ENCODE data around the gene SMARCC1. TPM values are rescaled to one million over a fixed set of nuclear protein-coding genes. Genes with fewer than 3 reads are reported as not detected.

Gene SMARCC1
- total RNA-seq, 1 experiment from 2014 or later, result 168 TPM

DNA sequence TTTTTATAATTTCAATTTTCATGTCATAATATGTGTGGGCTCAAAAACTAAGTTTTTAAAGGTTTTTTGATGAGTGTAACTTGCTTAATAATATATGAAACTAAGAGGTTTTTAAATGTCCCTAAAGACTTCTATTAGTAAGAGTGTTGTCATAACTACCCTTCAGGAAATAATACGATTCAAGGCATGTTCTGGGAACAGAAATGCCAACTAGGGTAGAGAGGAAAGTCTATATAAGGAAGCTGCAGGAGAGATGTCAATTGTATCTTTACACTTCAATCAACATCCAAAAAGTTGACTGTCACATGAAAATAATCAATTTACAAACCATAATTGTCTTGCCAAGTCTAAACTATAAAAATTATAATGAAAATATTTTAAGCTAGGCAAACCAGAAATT is 76.3 kb downstream of the SMARCC1 start:
- DNase-seq (ENCODE audit: low read depth, low spot score), result no peak
- H3K4me1 ChIP-seq (ENCODE audit: control insufficient read depth in 1 of 2, insufficient read depth in 2 of 2, low read length in 2 of 2), result peaks cover 15 to 17% of the 10 kb centered on the region in 2 experiments
- no peak overlapping the region for H3K4me2 ChIP-seq (ENCODE audit: low read length)
- H3K79me2 ChIP-seq (ENCODE audit: insufficient read depth, low read length), result peaks cover 48% of the 10 kb centered on the region
- BruUV-seq (replicated peaks), result no TSS peak
- no peak for TF ChIP-seq SIN3A (IDR thresholded peaks at IDR 0.05; ENCODE audit: low read depth)
- no peak for TF ChIP-seq EZH2phosphoT487 (IDR thresholded peaks at IDR 0.05; ENCODE audit: borderline replicate concordance)
- TF ChIP-seq ZNF274 (IDR thresholded peaks at IDR 0.05; ENCODE audit: low read depth, low read length), result no peak
- TF ChIP-seq, protein P1, sequence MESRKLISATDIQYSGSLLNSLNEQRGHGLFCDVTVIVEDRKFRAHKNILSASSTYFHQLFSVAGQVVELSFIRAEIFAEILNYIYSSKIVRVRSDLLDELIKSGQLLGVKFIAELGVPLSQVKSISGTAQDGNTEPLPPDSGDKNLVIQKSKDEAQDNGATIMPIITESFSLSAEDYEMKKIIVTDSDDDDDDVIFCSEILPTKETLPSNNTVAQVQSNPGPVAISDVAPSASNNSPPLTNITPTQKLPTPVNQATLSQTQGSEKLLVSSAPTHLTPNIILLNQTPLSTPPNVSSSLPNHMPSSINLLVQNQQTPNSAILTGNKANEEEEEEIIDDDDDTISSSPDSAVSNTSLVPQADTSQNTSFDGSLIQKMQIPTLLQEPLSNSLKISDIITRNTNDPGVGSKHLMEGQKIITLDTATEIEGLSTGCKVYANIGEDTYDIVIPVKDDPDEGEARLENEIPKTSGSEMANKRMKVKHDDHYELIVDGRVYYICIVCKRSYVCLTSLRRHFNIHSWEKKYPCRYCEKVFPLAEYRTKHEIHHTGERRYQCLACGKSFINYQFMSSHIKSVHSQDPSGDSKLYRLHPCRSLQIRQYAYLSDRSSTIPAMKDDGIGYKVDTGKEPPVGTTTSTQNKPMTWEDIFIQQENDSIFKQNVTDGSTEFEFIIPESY (IDR thresholded peaks at IDR 0.05; ENCODE audit: extremely low read depth, insufficient replicate concordance, low read length), result no peak
- no peak for TF ChIP-seq POLR2A (IDR thresholded peaks at IDR 0.05; ENCODE audit: borderline replicate concordance, extremely low read depth, insufficient read depth, insufficient read length)
- no peak for TF ChIP-seq ELF1 (IDR thresholded peaks at IDR 0.05; ENCODE audit: borderline replicate concordance, low read depth)
- TF ChIP-seq CBX3 (IDR thresholded peaks at IDR 0.05; ENCODE audit: low read depth), result no peak
- TF ChIP-seq, protein P2, sequence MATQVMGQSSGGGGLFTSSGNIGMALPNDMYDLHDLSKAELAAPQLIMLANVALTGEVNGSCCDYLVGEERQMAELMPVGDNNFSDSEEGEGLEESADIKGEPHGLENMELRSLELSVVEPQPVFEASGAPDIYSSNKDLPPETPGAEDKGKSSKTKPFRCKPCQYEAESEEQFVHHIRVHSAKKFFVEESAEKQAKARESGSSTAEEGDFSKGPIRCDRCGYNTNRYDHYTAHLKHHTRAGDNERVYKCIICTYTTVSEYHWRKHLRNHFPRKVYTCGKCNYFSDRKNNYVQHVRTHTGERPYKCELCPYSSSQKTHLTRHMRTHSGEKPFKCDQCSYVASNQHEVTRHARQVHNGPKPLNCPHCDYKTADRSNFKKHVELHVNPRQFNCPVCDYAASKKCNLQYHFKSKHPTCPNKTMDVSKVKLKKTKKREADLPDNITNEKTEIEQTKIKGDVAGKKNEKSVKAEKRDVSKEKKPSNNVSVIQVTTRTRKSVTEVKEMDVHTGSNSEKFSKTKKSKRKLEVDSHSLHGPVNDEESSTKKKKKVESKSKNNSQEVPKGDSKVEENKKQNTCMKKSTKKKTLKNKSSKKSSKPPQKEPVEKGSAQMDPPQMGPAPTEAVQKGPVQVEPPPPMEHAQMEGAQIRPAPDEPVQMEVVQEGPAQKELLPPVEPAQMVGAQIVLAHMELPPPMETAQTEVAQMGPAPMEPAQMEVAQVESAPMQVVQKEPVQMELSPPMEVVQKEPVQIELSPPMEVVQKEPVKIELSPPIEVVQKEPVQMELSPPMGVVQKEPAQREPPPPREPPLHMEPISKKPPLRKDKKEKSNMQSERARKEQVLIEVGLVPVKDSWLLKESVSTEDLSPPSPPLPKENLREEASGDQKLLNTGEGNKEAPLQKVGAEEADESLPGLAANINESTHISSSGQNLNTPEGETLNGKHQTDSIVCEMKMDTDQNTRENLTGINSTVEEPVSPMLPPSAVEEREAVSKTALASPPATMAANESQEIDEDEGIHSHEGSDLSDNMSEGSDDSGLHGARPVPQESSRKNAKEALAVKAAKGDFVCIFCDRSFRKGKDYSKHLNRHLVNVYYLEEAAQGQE (IDR thresholded peaks at IDR 0.05; ENCODE audit: low read depth), result no peak
- no peak for TF ChIP-seq SRF (IDR thresholded peaks at IDR 0.05; ENCODE audit: low read depth)
- TF ChIP-seq FOSL1 (IDR thresholded peaks at IDR 0.05; ENCODE audit: low read depth), result no peak
- TF ChIP-seq SP1 (IDR thresholded peaks at IDR 0.05; ENCODE audit: low read depth), result no peak
- H3K9me2 ChIP-seq (ENCODE audit: insufficient read depth), result no peaks in the 10 kb centered on the region
- H3K36me3 ChIP-seq (ENCODE audit: control insufficient read depth in 1 of 2, insufficient read depth in 2 of 2, low read length in 2 of 2), result peaks cover 30 to 47% of the 10 kb centered on the region in 2 experiments
- no peak overlapping the region for H3K4me3 ChIP-seq (replicated peaks in 1 of 2; ENCODE audit: low read depth in 1 of 2, low read length in 2 of 2)
- RAD21 ChIA-PET (ENCODE audit: low non-redundant PET in 1 of 2, low total read pairs in 2 of 2, uncharacterized antibody in 2 of 2, unreplicated experiment in 2 of 2), result no interaction called here
- POLR2A ChIA-PET, result interaction anchor here (1.0 kb wide), 1 partner anchor 16 kb away, joined by 3 read pairs; no protein-coding TSS in a partner anchor
- intact Hi-C loops (cut with micrococcal nuclease), result no loop called here
- no peaks in the 10 kb centered on the region for H4K20me1 ChIP-seq (ENCODE audit: insufficient read depth)
- no peaks in the 10 kb centered on the region for H3K27me3 ChIP-seq (ENCODE audit: insufficient read depth, low read length)
- no peak for ATAC-seq
- H3K9ac ChIP-seq (ENCODE audit: low read length), result no peak overlapping the region
- H3K27ac ChIP-seq (ENCODE audit: low read depth, low read length), result no peak overlapping the region
- no peak overlapping the region for H2AFZ ChIP-seq (ENCODE audit: low read depth, low read length, poor library complexity, severe bottlenecking)
- CTCF ChIA-PET, result no interaction called here
- no peaks in the 10 kb centered on the region for H3K9me3 ChIP-seq (ENCODE audit: control insufficient read depth in 1 of 2, insufficient read depth in 1 of 2, low read depth in 1 of 2, low read length in 2 of 2)
